ENCODE data around the gene C1orf226. TPM values are rescaled to one million over a fixed set of nuclear protein-coding genes. Genes with fewer than 3 reads are reported as not detected.
A peak's percentile ranks its signal among the peaks of the same experiment; 100 is the strongest.

C1orf226 gene
- total RNA-seq, 1 donor from 2014 or later, result 0.85 TPM

GRCh38 chr1:162370161-162370560 is 11.4 kb upstream of the C1orf226 start:
- Histone ChIP-seq H3K27ac (no peak overlapping the region), H3K9me3 (no peaks in the 10 kb centered on the region), H3K36me3 (peaks cover 7 to 13% of the 10 kb centered on the region in 2 donors), H3K4me1 (no peaks in the 10 kb centered on the region), H3K27me3 (no peaks in the 10 kb centered on the region), H3K4me3 (no peak overlapping the region)
- TF ChIP-seq, protein P1, sequence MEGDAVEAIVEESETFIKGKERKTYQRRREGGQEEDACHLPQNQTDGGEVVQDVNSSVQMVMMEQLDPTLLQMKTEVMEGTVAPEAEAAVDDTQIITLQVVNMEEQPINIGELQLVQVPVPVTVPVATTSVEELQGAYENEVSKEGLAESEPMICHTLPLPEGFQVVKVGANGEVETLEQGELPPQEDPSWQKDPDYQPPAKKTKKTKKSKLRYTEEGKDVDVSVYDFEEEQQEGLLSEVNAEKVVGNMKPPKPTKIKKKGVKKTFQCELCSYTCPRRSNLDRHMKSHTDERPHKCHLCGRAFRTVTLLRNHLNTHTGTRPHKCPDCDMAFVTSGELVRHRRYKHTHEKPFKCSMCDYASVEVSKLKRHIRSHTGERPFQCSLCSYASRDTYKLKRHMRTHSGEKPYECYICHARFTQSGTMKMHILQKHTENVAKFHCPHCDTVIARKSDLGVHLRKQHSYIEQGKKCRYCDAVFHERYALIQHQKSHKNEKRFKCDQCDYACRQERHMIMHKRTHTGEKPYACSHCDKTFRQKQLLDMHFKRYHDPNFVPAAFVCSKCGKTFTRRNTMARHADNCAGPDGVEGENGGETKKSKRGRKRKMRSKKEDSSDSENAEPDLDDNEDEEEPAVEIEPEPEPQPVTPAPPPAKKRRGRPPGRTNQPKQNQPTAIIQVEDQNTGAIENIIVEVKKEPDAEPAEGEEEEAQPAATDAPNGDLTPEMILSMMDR (IDR thresholded peaks at IDR 0.05), result no peak
- DNase-seq (ENCODE audit: low spot score in 2 of 2), result no peak
- intact Hi-C loops (cut with DNase I), result no loop called here

- intact Hi-C loops (cut with DNase I), result no loop called here
- no peak overlapping the region for H3K27ac ChIP-seq
- H3K27me3 ChIP-seq, result no peaks in the 10 kb centered on the region
- no peak overlapping the region for H3K4me3 ChIP-seq
- DNase-seq (ENCODE audit: low spot score in 2 of 2), result no peak
- no peaks in the 10 kb centered on the region for H3K4me1 ChIP-seq
- H3K36me3 ChIP-seq, result peaks cover 7 to 13% of the 10 kb centered on the region in 2 donors
- H3K9me3 ChIP-seq, result no peaks in the 10 kb centered on the region
- TF ChIP-seq, protein P1 (IDR thresholded peaks at IDR 0.05), result no peak
Measured at GRCh38 chr1:162370721-162371120, 10.8 kb upstream of the C1orf226 start.

- no peaks in the 10 kb centered on the region for H3K4me1 ChIP-seq
- no peak for DNase-seq (ENCODE audit: low spot score in 2 of 2)
- no peak overlapping the region for H3K4me3 ChIP-seq
- H3K36me3 ChIP-seq, result peaks cover 7 to 13% of the 10 kb centered on the region in 2 donors
- TF ChIP-seq, protein P1 (IDR thresholded peaks at IDR 0.05), result no peak
- H3K27me3 ChIP-seq, result no peaks in the 10 kb centered on the region
- no peak overlapping the region for H3K27ac ChIP-seq
- no peaks in the 10 kb centered on the region for H3K9me3 ChIP-seq
- intact Hi-C loops (cut with DNase I), result no loop called here
Measured at GRCh38 chr1:162371611-162372010, 9.9 kb upstream of the C1orf226 start.

GRCh38 chr1:162372159-162373071 is 9.1 kb upstream of the C1orf226 start:
- peaks cover under 1 to 5% of the 10 kb centered on the region in 2 donors for H3K36me3 ChIP-seq
- H3K27ac ChIP-seq, result no peak overlapping the region
- peak in 1 of 2 donors; percentile 50 for DNase-seq (ENCODE audit: low spot score in 2 of 2)
- intact Hi-C loops (cut with DNase I), result no loop called here
- TF ChIP-seq, protein P1 (IDR thresholded peaks at IDR 0.05), result no peak
- no peak overlapping the region for H3K4me3 ChIP-seq
- no peaks in the 10 kb centered on the region for H3K4me1 ChIP-seq
- H3K9me3 ChIP-seq, result no peaks in the 10 kb centered on the region
- no peaks in the 10 kb centered on the region for H3K27me3 ChIP-seq

DNA sequence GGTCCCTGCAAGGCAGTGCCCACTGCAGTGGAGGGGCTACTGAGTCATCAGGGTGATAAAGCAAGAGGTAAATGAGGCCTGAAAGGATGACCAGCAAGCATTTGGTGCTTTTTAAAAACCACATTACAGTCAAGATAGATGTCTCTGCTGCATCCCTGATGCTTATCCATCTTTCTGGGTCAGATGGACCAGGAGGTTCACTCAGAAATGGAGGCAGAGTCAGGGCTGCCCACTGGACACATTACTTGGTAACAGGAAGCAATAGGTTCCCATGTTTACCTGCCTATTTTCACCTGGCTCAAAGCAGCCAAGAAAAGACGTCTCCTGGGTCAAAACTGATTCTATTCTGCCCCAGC is 8.5 kb upstream of the C1orf226 start:
- Histone ChIP-seq H3K4me1 (no peaks in the 10 kb centered on the region), H3K27me3 (no peaks in the 10 kb centered on the region), H3K36me3 (no peaks in the 10 kb centered on the region), H3K9me3 (no peaks in the 10 kb centered on the region), H3K27ac (no peak overlapping the region), H3K4me3 (no peak overlapping the region)
- intact Hi-C loops (cut with DNase I), result no loop called here
- DNase-seq (ENCODE audit: low spot score in 2 of 2), result peak in 1 of 2 donors; percentile 7
- TF ChIP-seq, protein P1 (IDR thresholded peaks at IDR 0.05), result no peak

All from ascending aorta (tissue), 2 donors.